T-cell (primary cell): ENCODE measurements around the gene GARIN5B. TPM values are rescaled to one million over a fixed set of nuclear protein-coding genes. Genes with fewer than 3 reads are reported as not detected.

Experiments used
- ATAC-seq, 4 experiments: fragments of 200-7000 bp in 3 of 4; fragments of 150-1000 bp in 1 of 4; cut with Tn5 transposase; replicated peaks in 1 of 4; 1 replicate in 3 of 4; 2 replicates in 1 of 4; pipeline ENCODE4 v1.10.0; 2021; ENCODE audit warnings: moderate library complexity in 3 of 4, mild to moderate bottlenecking in 2 of 4, moderate number of reproducible peaks in 1 of 4
- CTCF ChIA-PET, 2 donors: fragments of 300-600 bp; sonication (Branson Sonifier 250); formaldehyde crosslinking; loops; one replicate each; lab custom pipeline; 2022; ENCODE audit warnings: antibody characterized with exemption in 2 of 2; lab: Charles Lee
- POLR2A ChIA-PET, 2 donors: fragments of 300-600 bp; sonication (Branson Sonifier 250); formaldehyde crosslinking; loops; one replicate each; lab custom pipeline; 2022; ENCODE audit warnings: antibody characterized with exemption in 2 of 2; lab: Charles Lee
- DNase-seq, 35 experiments: peaks; one replicate each; pipeline versions ENCODE4 v3.0.0 to v3.0.0-alpha.2; 2013 to 2023
- H3K27ac ChIP-seq: one replicate; pipeline ENCODE4 v1.5.1; 2013; ENCODE audit warnings: low read length
- H3K27me3 ChIP-seq, 2 experiments: replicated peaks in 1 of 2; 1 replicate in 1 of 2; 2 replicates in 1 of 2; pipeline versions ENCODE4 v1.6.1 to v1.7.0; 2013; ENCODE audit warnings: low read length in 1 of 2, mixed read lengths in 1 of 2; ENCODE audit not compliant: control insufficient read depth in 2 of 2, insufficient read depth in 2 of 2; ENCODE audit errors: extremely low read depth in 1 of 2
- H3K36me3 ChIP-seq, 2 donors: 1 replicate in 1 of 2; 2 replicates in 1 of 2; pipeline versions ENCODE4 v1.6.1 to v1.7.0; 2013; ENCODE audit warnings: low read length in 1 of 2; ENCODE audit not compliant: control insufficient read depth in 2 of 2, insufficient read depth in 1 of 2; ENCODE audit errors: extremely low read depth in 1 of 2
- H3K4me1 ChIP-seq, 2 experiments: 1 replicate in 1 of 2; 2 replicates in 1 of 2; pipeline versions ENCODE4 v1.6.1 to v1.7.0; 2013; ENCODE audit warnings: low read length in 2 of 2, mixed read lengths in 1 of 2; ENCODE audit not compliant: insufficient read depth in 2 of 2, control insufficient read depth in 1 of 2; ENCODE audit errors: extremely low read depth in 1 of 2
- H3K4me3 ChIP-seq, 2 donors: 1 replicate in 1 of 2; 2 replicates in 1 of 2; pipeline versions ENCODE4 v1.5.1 to v1.7.0; 2013; ENCODE audit warnings: mild to moderate bottlenecking in 2 of 2, low read length in 1 of 2, moderate library complexity in 1 of 2; ENCODE audit not compliant: control insufficient read depth in 1 of 2; ENCODE audit errors: extremely low read depth in 1 of 2
- H3K9me3 ChIP-seq: 2 replicates; pipeline ENCODE4 v1.7.0; 2013
- H3K27ac Mint-ChIP-seq, 2 donors: one replicate each; pipeline ENCODE4 v1.8.0; 2020 to 2021; ENCODE audit warnings: mild to moderate bottlenecking in 2 of 2, mixed read lengths in 2 of 2
- H3K27me3 Mint-ChIP-seq, 2 donors: one replicate each; pipeline ENCODE4 v1.8.0; 2021 to 2022; ENCODE audit warnings: mixed read lengths in 2 of 2
- H3K36me3 Mint-ChIP-seq: one replicate; pipeline ENCODE4 v1.8.0; 2021; ENCODE audit warnings: mixed read lengths
- H3K4me1 Mint-ChIP-seq, 3 donors: one replicate each; pipeline ENCODE4 v1.8.0; 2020 to 2022; ENCODE audit warnings: mixed read lengths in 3 of 3, mild to moderate bottlenecking in 1 of 3
- H3K4me3 Mint-ChIP-seq, 3 donors: one replicate each; pipeline ENCODE4 v1.8.0; 2020 to 2022; ENCODE audit warnings: mild to moderate bottlenecking in 3 of 3, mixed read lengths in 3 of 3, moderate library complexity in 3 of 3
- H3K9me3 Mint-ChIP-seq, 3 donors: one replicate each; pipeline ENCODE4 v1.8.0; 2020 to 2022; ENCODE audit warnings: mixed read lengths in 3 of 3
- WGBS: methylation state at CpG from one replicate; pipeline ENCODE4 v1.1.5; 2013; ENCODE audit warnings: missing lambda C conversion rate; ENCODE audit not compliant: insufficient coverage; 5-methylcytosine and 5-hydroxymethylcytosine counted together
- total RNA-seq, 35 experiments: library from RNA in 6 of 35; stranded (reverse) in 6 of 35; fragments of 120-200 nt in 1 of 35; gene quantifications; one replicate each; pipeline versions ENCODE4 v1.2.1 to v1.2.4 and lab custom pipeline; 2013 to 2026

GARIN5B gene
- total RNA-seq, 5 donors from 2014 or later (not counting 1 experiment from before 2014, with no cell fraction given), result not detected

- Mint-ChIP-seq H3K4me1 (peaks cover 51 to 56% (median 52%) of the 10 kb centered on the region in 3 donors), H3K27me3 (no peaks in the 10 kb centered on the region), H3K27ac (peak overlapping the region; percentile 52 to 60), H3K36me3 (peaks cover 36% of the 10 kb centered on the region), H3K9me3 (no peaks in the 10 kb centered on the region), H3K4me3 (no peak overlapping the region)
- H3K36me3 ChIP-seq, result peaks cover 11 to 55% of the 10 kb centered on the region in 2 donors
- ChIA-PET CTCF (no interaction called here), POLR2A (interaction anchor here in 1 of 2 donors (0.6 to 0.9 kb wide), 2 partner anchors 52 to 257 kb away, joined by 3 to 8 read pairs; no protein-coding TSS in a partner anchor)
- 44% methylated on average over 2 of the region's 7 CpGs for WGBS
- H3K4me1 ChIP-seq, result peaks cover 17 to 54% of the 10 kb centered on the region in 2 experiments
- no peaks in the 10 kb centered on the region for H3K27me3 ChIP-seq
- DNase-seq (no peak), ATAC-seq (no peak)
- no peaks in the 10 kb centered on the region for H3K9me3 ChIP-seq
- no peak overlapping the region for H3K4me3 ChIP-seq
- H3K27ac ChIP-seq, result no peak overlapping the region
These were observed 27.4 kb upstream of the GARIN5B start for GRCh38 chr19:55390461-55390880.

- peaks cover 36% of the 10 kb centered on the region for H3K36me3 Mint-ChIP-seq
- POLR2A ChIA-PET, result interaction anchor here in 1 of 2 donors (0.7 kb wide), 1 partner anchor 18 kb away, joined by 3 read pairs; no protein-coding TSS in a partner anchor
- WGBS, result 83% methylated on average over 14 of the region's 21 CpGs
- CTCF ChIA-PET, result interaction anchor here in 1 of 2 donors (0.9 kb wide), 1 partner anchor 10 kb away, joined by 3 read pairs; no protein-coding TSS in a partner anchor
- no peak overlapping the region for H3K4me3 ChIP-seq
- H3K36me3 ChIP-seq, result peaks cover 11 to 55% of the 10 kb centered on the region in 2 donors
- no peak overlapping the region for H3K27ac ChIP-seq
- H3K4me1 Mint-ChIP-seq, result peaks cover 56 to 62% (median 57%) of the 10 kb centered on the region in 3 donors
- H3K27me3 Mint-ChIP-seq, result no peaks in the 10 kb centered on the region
- DNase-seq, result no peak
- no peak for ATAC-seq
- peak overlapping the region; percentile 45 to 55 for H3K27ac Mint-ChIP-seq
- no peaks in the 10 kb centered on the region for H3K27me3 ChIP-seq
- no peaks in the 10 kb centered on the region for H3K9me3 ChIP-seq
- H3K4me3 Mint-ChIP-seq, result peak overlapping the region in 2 of 3 donors; percentile 44 to 45
- no peaks in the 10 kb centered on the region for H3K9me3 Mint-ChIP-seq
- H3K4me1 ChIP-seq, result peaks cover 21 to 60% of the 10 kb centered on the region in 2 experiments
These were observed 26.6 kb upstream of the GARIN5B start for GRCh38 chr19:55389386-55390317.

GRCh38 chr19:55387736-55388497 lies 24.9 kb upstream of the GARIN5B start:
- H3K27me3 ChIP-seq, result no peaks in the 10 kb centered on the region
- H3K4me1 Mint-ChIP-seq, result peaks cover 66 to 70% (median 67%) of the 10 kb centered on the region in 3 donors
- ATAC-seq (no peak), DNase-seq (no peak)
- H3K4me3 Mint-ChIP-seq, result peak overlapping the region; percentile 98 to 100 (median 98)
- no peaks in the 10 kb centered on the region for H3K9me3 ChIP-seq
- H3K4me3 ChIP-seq, result peak overlapping the region in 1 of 2 donors; percentile 12
- POLR2A ChIA-PET, result interaction anchor here (0.6 to 1.6 kb wide), 7 partner anchors 15 to 212 kb away, joined by 3 to 7 read pairs (median 3); partner anchors contain the start of genes UBE2S (in 2 of the 2), KMT5C (in 1 of the 2) and ZNF524 (in 1 of the 2)
- H3K27ac Mint-ChIP-seq, result peak overlapping the region; percentile 78 to 98
- H3K36me3 Mint-ChIP-seq, result peaks cover 36% of the 10 kb centered on the region
- CTCF ChIA-PET, result no interaction called here
- 76% methylated on average over 6 of the region's 24 CpGs for whole genome bisulfite sequencing
- H3K27ac ChIP-seq, result peak overlapping the region; percentile 31
- H3K4me1 ChIP-seq, result peaks cover 26 to 71% of the 10 kb centered on the region in 2 experiments
- H3K27me3 Mint-ChIP-seq, result no peaks in the 10 kb centered on the region
- H3K36me3 ChIP-seq, result peaks cover 11 to 55% of the 10 kb centered on the region in 2 donors
- no peaks in the 10 kb centered on the region for H3K9me3 Mint-ChIP-seq

- H3K4me1 ChIP-seq, result peaks cover 26 to 77% of the 10 kb centered on the region in 2 experiments
- ATAC-seq (no peak), DNase-seq (no peak)
- Mint-ChIP-seq H3K36me3 (peaks cover 37% of the 10 kb centered on the region), H3K4me3 (peak overlapping the region; percentile 98 to 100 (median 98)), H3K27me3 (no peaks in the 10 kb centered on the region), H3K4me1 (peaks cover 76 to 81% (median 80%) of the 10 kb centered on the region in 3 donors), H3K27ac (peak overlapping the region; percentile 98 to 99), H3K9me3 (no peaks in the 10 kb centered on the region)
- peaks cover 11 to 49% of the 10 kb centered on the region in 2 donors for H3K36me3 ChIP-seq
- ChIA-PET CTCF (no interaction called here), POLR2A (interaction anchor here (1.1 to 1.6 kb wide), 3 partner anchors 21 to 47 kb away, joined by 3 to 7 read pairs (median 6); partner anchors contain the start of genes UBE2S (in 2 of the 2) and KMT5C (in 1 of the 2))
- H3K27me3 ChIP-seq, result no peaks in the 10 kb centered on the region
- peak overlapping the region; percentile 97 to 99 for H3K4me3 ChIP-seq
- H3K9me3 ChIP-seq, result no peaks in the 10 kb centered on the region
- WGBS, result 0% methylated on average over 33 of the region's 33 CpGs
- peak overlapping the region; percentile 81 for H3K27ac ChIP-seq
These were observed 23.5 kb upstream of the GARIN5B start for GRCh38 chr19:55386493-55386971.

- Histone ChIP-seq H3K9me3 (no peaks in the 10 kb centered on the region), H3K27me3 (no peaks in the 10 kb centered on the region), H3K27ac (peak within 1 kb of the TSS; percentile 81), H3K4me1 (peaks cover 26 to 71% of the 10 kb centered on the region in 2 experiments), H3K36me3 (peaks cover 8 to 45% of the 10 kb centered on the region in 2 donors), H3K4me3 (peak within 1 kb of the TSS; percentile 97 to 99)
- peak within 1 kb of the TSS; percentile 98 to 100 (median 98) for H3K4me3 Mint-ChIP-seq
- DNase-seq (peak; percentile 94 to 100 (median 98)), ATAC-seq (peak; percentile 80 to 83 (median 81))
- ChIA-PET POLR2A (no interaction called here), CTCF (no interaction called here)
- H3K27me3 Mint-ChIP-seq, result no peaks in the 10 kb centered on the region
- H3K36me3 Mint-ChIP-seq, result peaks cover 39% of the 10 kb centered on the region
- peak within 1 kb of the TSS; percentile 98 to 99 for H3K27ac Mint-ChIP-seq
- H3K9me3 Mint-ChIP-seq, result no peaks in the 10 kb centered on the region
- under 1% methylated on average over 68 of the region's 68 CpGs for WGBS
- peaks cover 73 to 81% (median 78%) of the 10 kb centered on the region in 3 donors for H3K4me1 Mint-ChIP-seq
These were observed 22.8 kb upstream of the GARIN5B start, which contains the start of gene RPL28 for GRCh38 chr19:55385724-55386492. Gene RPL28, plus strand, starts transcription at chr19:55385932. Its CDS starts 426 bp downstream, at chr19:55386358.
